Activated T-helper 1 cell treated with anti-CD3 and anti-CD28 coated beads, Interleukin-12 subunit alpha, Interleukin-12 subunit beta, Interleukin-2, Interleukin-4 antibody, amounts not matched to agents 30 ng/mL and 10 ng/mL and 1 ng/mL, durations not matched to agents 14 hours and 24 hours and 36 hours (primary cell): ENCODE measurements around the gene ELFN2. TPM values are rescaled to one million over a fixed set of nuclear protein-coding genes. Genes with fewer than 3 reads are reported as not detected.

ENCODE experiments used
- DNase-seq: peaks from one replicate; pipeline ENCODE4 v3.0.0; 2021; ENCODE audit warnings: low spot score
- H3K27ac Mint-ChIP-seq: one replicate; pipeline ENCODE4 v1.8.0; 2021; ENCODE audit warnings: mild to moderate bottlenecking, mixed read lengths
- H3K27me3 Mint-ChIP-seq: one replicate; pipeline ENCODE4 v1.8.0; 2022; ENCODE audit warnings: mild to moderate bottlenecking, moderate library complexity, mixed read lengths; ENCODE audit not compliant: insufficient read depth
- H3K36me3 Mint-ChIP-seq: one replicate; pipeline ENCODE4 v1.8.0; 2021; ENCODE audit warnings: low read depth, mixed read lengths
- H3K4me1 Mint-ChIP-seq: one replicate; pipeline ENCODE4 v1.8.0; 2021; ENCODE audit warnings: low read depth, mixed read lengths
- H3K4me3 Mint-ChIP-seq: one replicate; pipeline ENCODE4 v1.8.0; 2021; ENCODE audit warnings: mild to moderate bottlenecking, moderate library complexity, mixed read lengths
- H3K9me3 Mint-ChIP-seq: one replicate; pipeline ENCODE4 v1.8.0; 2021; ENCODE audit warnings: mixed read lengths
- intact Hi-C: fragments of 100-400 bp; cut with micrococcal nuclease; formaldehyde crosslinking; loops from one replicate; pipeline ENCODE4 v1.15.1; 2024
- total RNA-seq: library from RNA; stranded (reverse); gene quantifications from 2 replicates; pipeline ENCODE4 v1.2.3, GENCODE V29; 2022

Gene ELFN2
- total RNA-seq, 1 donor from 2014 or later, result 0.08 TPM

- no peak for DNase-seq
- Mint-ChIP-seq H3K4me3 (no peak overlapping the region), H3K36me3 (peaks cover 7% of the 10 kb centered on the region), H3K27ac (no peak overlapping the region), H3K9me3 (peaks cover 14% of the 10 kb centered on the region), H3K27me3 (peaks cover 30% of the 10 kb centered on the region), H3K4me1 (peaks cover 24% of the 10 kb centered on the region)
- intact Hi-C loops, result no loop called here
Observed at GRCh38 chr22:37430941-37431340, 3.7 kb upstream of the ELFN2 start.

- intact Hi-C loops, result loop anchor here (1.0 to 5.0 kb wide), 3 partner anchors 97 to 162 kb away; no protein-coding TSS in a partner anchor
- H3K27ac Mint-ChIP-seq, result no peak overlapping the region
- H3K4me3 Mint-ChIP-seq, result no peak overlapping the region
- H3K4me1 Mint-ChIP-seq, result peaks cover 24% of the 10 kb centered on the region
- peak; percentile 28 for DNase-seq
- H3K27me3 Mint-ChIP-seq, result peaks cover 42% of the 10 kb centered on the region
- peaks cover 5% of the 10 kb centered on the region for H3K36me3 Mint-ChIP-seq
- H3K9me3 Mint-ChIP-seq, result peaks cover 11% of the 10 kb centered on the region
Observed at GRCh38 chr22:37428649-37429586, 1.6 kb upstream of the ELFN2 start.

- H3K4me1 Mint-ChIP-seq, result peaks cover 24% of the 10 kb centered on the region
- peaks cover 11% of the 10 kb centered on the region for H3K9me3 Mint-ChIP-seq
- intact Hi-C loops, result loop anchor here (2.0 to 5.0 kb wide), 2 partner anchors 96 to 161 kb away; no protein-coding TSS in a partner anchor
- H3K36me3 Mint-ChIP-seq, result peaks cover 5% of the 10 kb centered on the region
- no peak for DNase-seq
- H3K27me3 Mint-ChIP-seq, result peaks cover 42% of the 10 kb centered on the region
- H3K27ac Mint-ChIP-seq, result no peak overlapping the region
- H3K4me3 Mint-ChIP-seq, result peak overlapping the region; percentile 42
Observed at GRCh38 chr22:37427711-37428635, 694 bp upstream of the ELFN2 start.

- intact Hi-C loops, result loop anchor here (5.0 kb wide), 1 partner anchor 94 kb away; no protein-coding TSS in a partner anchor
Observed at GRCh38 chr22:37426706-37427134, 559 bp downstream of the ELFN2 start.

GRCh38 chr22:37425800-37426705 lies 1.2 kb downstream of the ELFN2 start:
- Mint-ChIP-seq H3K36me3 (no peaks in the 10 kb centered on the region), H3K27me3 (peaks cover 46% of the 10 kb centered on the region), H3K4me1 (peaks cover 5% of the 10 kb centered on the region), H3K9me3 (no peaks in the 10 kb centered on the region), H3K27ac (no peak overlapping the region), H3K4me3 (no peak overlapping the region)
- no peak for DNase-seq
- intact Hi-C loops, result loop anchor here (5.0 kb wide), 1 partner anchor 94 kb away; no protein-coding TSS in a partner anchor

More at GRCh38 chr22:37426706-37427134, 559 bp downstream of the ELFN2 start:
- H3K9me3 Mint-ChIP-seq, result peaks cover under 1% of the 10 kb centered on the region
- no peak overlapping the region for H3K27ac Mint-ChIP-seq
- no peak for DNase-seq
- H3K4me1 Mint-ChIP-seq, result peaks cover 11% of the 10 kb centered on the region
- H3K36me3 Mint-ChIP-seq, result no peaks in the 10 kb centered on the region
- H3K27me3 Mint-ChIP-seq, result peaks cover 39% of the 10 kb centered on the region
- no peak overlapping the region for H3K4me3 Mint-ChIP-seq

- peaks cover 53% of the 10 kb centered on the region for H3K27me3 Mint-ChIP-seq
- no peak overlapping the region for H3K27ac Mint-ChIP-seq
- intact Hi-C loops, result loop anchor here (5.0 kb wide), 1 partner anchor 93 kb away; no protein-coding TSS in a partner anchor
- no peak for DNase-seq
- no peak overlapping the region for H3K4me3 Mint-ChIP-seq
- peaks cover 7% of the 10 kb centered on the region for H3K4me1 Mint-ChIP-seq
- no peaks in the 10 kb centered on the region for H3K36me3 Mint-ChIP-seq
- no peaks in the 10 kb centered on the region for H3K9me3 Mint-ChIP-seq
Observed at GRCh38 chr22:37425369-37425768, 1.9 kb downstream of the ELFN2 start.

GRCh38 chr22:37423283-37423682 lies 4.0 kb downstream of the ELFN2 start:
- H3K36me3 Mint-ChIP-seq, result no peaks in the 10 kb centered on the region
- H3K9me3 Mint-ChIP-seq, result no peaks in the 10 kb centered on the region
- H3K4me3 Mint-ChIP-seq, result no peak overlapping the region
- peaks cover 56% of the 10 kb centered on the region for H3K27me3 Mint-ChIP-seq
- no peak for DNase-seq
- intact Hi-C loops, result no loop called here
- peaks cover 18% of the 10 kb centered on the region for H3K4me1 Mint-ChIP-seq
- H3K27ac Mint-ChIP-seq, result no peak overlapping the region

GRCh38 chr22:37421468-37421877 lies 5.8 kb downstream of the ELFN2 start:
- intact Hi-C loops, result no loop called here
- H3K27me3 Mint-ChIP-seq, result peaks cover 58% of the 10 kb centered on the region
- H3K9me3 Mint-ChIP-seq, result no peaks in the 10 kb centered on the region
- H3K27ac Mint-ChIP-seq, result no peak overlapping the region
- H3K36me3 Mint-ChIP-seq, result no peaks in the 10 kb centered on the region
- peaks cover 26% of the 10 kb centered on the region for H3K4me1 Mint-ChIP-seq
- no peak overlapping the region for H3K4me3 Mint-ChIP-seq
- DNase-seq, result no peak

GRCh38 chr22:37420686-37421467 lies 6.4 kb downstream of the ELFN2 start:
- Mint-ChIP-seq H3K4me1 (peaks cover 31% of the 10 kb centered on the region), H3K4me3 (peak overlapping the region; percentile 62), H3K27ac (no peak overlapping the region), H3K36me3 (no peaks in the 10 kb centered on the region), H3K9me3 (no peaks in the 10 kb centered on the region), H3K27me3 (peaks cover 57% of the 10 kb centered on the region)
- no peak for DNase-seq
- intact Hi-C loops, result no loop called here

- Mint-ChIP-seq H3K4me3 (peak overlapping the region; percentile 62), H3K4me1 (peaks cover 31% of the 10 kb centered on the region), H3K9me3 (no peaks in the 10 kb centered on the region), H3K27ac (no peak overlapping the region), H3K36me3 (no peaks in the 10 kb centered on the region), H3K27me3 (peaks cover 53% of the 10 kb centered on the region)
- intact Hi-C loops, result no loop called here
- DNase-seq, result peak; percentile 22
Observed at GRCh38 chr22:37419969-37420685, 7.2 kb downstream of the ELFN2 start.
